PFSK-1 (cell line): ENCODE results near the gene COX6B2.

ENCODE experiments used
- POLR2AphosphoS5 ChIP-seq: IDR thresholded peaks from 2 replicates; pipeline ENCODE4 v1.6.1; 2012; ENCODE audit warnings: low read depth, mild to moderate bottlenecking, control low read depth, low read length, moderate library complexity
- REST ChIP-seq, 2 experiments: IDR thresholded peaks; 2 replicates each; pipeline versions ENCODE4 v1.6.1 to v1.8.0; 2011 to 2012; ENCODE audit warnings: low read depth in 2 of 2, low read length in 2 of 2, control low read depth in 1 of 2, inconsistent platforms in 1 of 2, mild to moderate bottlenecking in 1 of 2, moderate library complexity in 1 of 2; ENCODE audit not compliant: insufficient read depth in 1 of 2
- SIN3A ChIP-seq: IDR thresholded peaks from 2 replicates; pipeline ENCODE4 v1.6.1; 2012; ENCODE audit warnings: mild to moderate bottlenecking, low read length, moderate library complexity, borderline replicate concordance; ENCODE audit not compliant: insufficient read depth
- TAF1 ChIP-seq: IDR thresholded peaks from 2 replicates; pipeline ENCODE4 v1.6.1; 2012; ENCODE audit warnings: low read length, control low read depth, borderline replicate concordance; ENCODE audit not compliant: insufficient read depth

- TF ChIP-seq TAF1 = no peak
- no peak for TF ChIP-seq POLR2AphosphoS5
- TF ChIP-seq REST (IDR thresholded peaks at IDR 0.05; ENCODE audit: insufficient read depth in 1 of 2, low read depth in 2 of 2, low read length in 2 of 2) = no peak
- no peak for TF ChIP-seq SIN3A
These were observed 29.3 kb downstream of the COX6B2 start, which contains the start of gene TMEM150B for GRCh38 chr19:55325172-55325571.
